Glutamatergic neuron (in vitro differentiated cells): ENCODE data around the gene ZNF746. TPM values are rescaled to one million over a fixed set of nuclear protein-coding genes. Genes with fewer than 3 reads are reported as not detected.

Experiments
- DNase-seq: peaks from one replicate; pipeline ENCODE4 v3.0.0; 2022
- H3K27ac Mint-ChIP-seq: one replicate; pipeline ENCODE4 v1.8.0; 2020; ENCODE audit warnings: mild to moderate bottlenecking, mixed read lengths, inconsistent platforms; ENCODE audit not compliant: unreplicated experiment
- H3K27me3 Mint-ChIP-seq: one replicate; pipeline ENCODE4 v1.8.0; 2020; ENCODE audit warnings: mild to moderate bottlenecking, moderate library complexity, mixed read lengths, inconsistent platforms; ENCODE audit not compliant: unreplicated experiment
- H3K36me3 Mint-ChIP-seq: one replicate; pipeline ENCODE4 v1.8.0; 2020; ENCODE audit warnings: mild to moderate bottlenecking, mixed read lengths, inconsistent platforms; ENCODE audit not compliant: unreplicated experiment
- H3K4me1 Mint-ChIP-seq: one replicate; pipeline ENCODE4 v1.8.0; 2020; ENCODE audit warnings: mild to moderate bottlenecking, low read depth, mixed read lengths, inconsistent platforms; ENCODE audit not compliant: unreplicated experiment
- H3K4me3 Mint-ChIP-seq: one replicate; pipeline ENCODE4 v1.8.0; 2020; ENCODE audit warnings: mild to moderate bottlenecking, mixed read lengths, inconsistent platforms; ENCODE audit not compliant: unreplicated experiment
- H3K9me3 Mint-ChIP-seq: one replicate; pipeline ENCODE4 v1.8.0; 2020; ENCODE audit warnings: mild to moderate bottlenecking, moderate library complexity, mixed read lengths, inconsistent platforms; ENCODE audit not compliant: unreplicated experiment
- total RNA-seq: library from RNA; stranded (reverse); fragmentation: NEBNext Ultra II Directional; extraction: Animal tissue kit (Norgen Biotek cat#: 25700); gene quantifications from one replicate; pipeline ENCODE4 v1.2.1, GENCODE V29; 2021; ENCODE audit not compliant: unreplicated experiment
- TF ChIP-seq, protein P1 (sequence below): fragments of 200-600 bp; sonication (generic); IDR thresholded peaks from one replicate; pipeline ENCODE4 v1.5.0; 2021; ENCODE audit not compliant: partially characterized antibody, unreplicated experiment

The ZNF746 gene
- total RNA-seq, 1 donor from 2014 or later = 22.8 TPM

DNA sequence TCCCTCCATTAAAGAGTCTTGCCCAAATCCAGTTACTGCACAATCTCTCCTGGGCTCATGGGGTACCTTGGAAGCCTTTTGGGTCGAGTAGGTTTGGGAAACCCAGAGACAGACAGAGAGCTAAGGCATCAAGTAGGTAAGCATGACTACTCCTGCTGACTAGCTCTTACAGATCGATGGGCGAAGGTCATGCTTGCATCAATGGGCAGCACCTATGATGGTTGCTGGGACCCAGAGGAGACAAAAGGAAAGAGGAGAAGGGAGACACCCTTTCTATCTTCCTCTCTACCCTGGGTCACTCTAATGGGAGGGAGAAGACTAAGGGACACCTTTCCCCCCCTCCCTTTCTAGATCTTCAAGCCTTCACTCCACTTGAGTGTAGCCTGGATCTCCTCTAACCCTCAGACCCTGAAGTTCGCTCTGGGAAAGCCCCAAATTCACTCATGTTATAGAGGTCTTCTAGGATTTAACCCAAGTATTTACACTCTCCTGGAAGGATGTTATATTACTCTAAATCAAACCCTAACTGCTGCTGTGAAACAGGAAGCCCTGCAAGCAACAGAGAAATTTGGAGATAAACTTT is 31.6 kb upstream of the ZNF746 start:
- Mint-ChIP-seq H3K4me1 (no peaks in the 10 kb centered on the region), H3K36me3 (peaks cover 7% of the 10 kb centered on the region), H3K27ac (no peak overlapping the region), H3K9me3 (peaks cover 3% of the 10 kb centered on the region), H3K4me3 (no peak overlapping the region), H3K27me3 (no peaks in the 10 kb centered on the region)
- DNase-seq = no peak
- TF ChIP-seq, protein P1, sequence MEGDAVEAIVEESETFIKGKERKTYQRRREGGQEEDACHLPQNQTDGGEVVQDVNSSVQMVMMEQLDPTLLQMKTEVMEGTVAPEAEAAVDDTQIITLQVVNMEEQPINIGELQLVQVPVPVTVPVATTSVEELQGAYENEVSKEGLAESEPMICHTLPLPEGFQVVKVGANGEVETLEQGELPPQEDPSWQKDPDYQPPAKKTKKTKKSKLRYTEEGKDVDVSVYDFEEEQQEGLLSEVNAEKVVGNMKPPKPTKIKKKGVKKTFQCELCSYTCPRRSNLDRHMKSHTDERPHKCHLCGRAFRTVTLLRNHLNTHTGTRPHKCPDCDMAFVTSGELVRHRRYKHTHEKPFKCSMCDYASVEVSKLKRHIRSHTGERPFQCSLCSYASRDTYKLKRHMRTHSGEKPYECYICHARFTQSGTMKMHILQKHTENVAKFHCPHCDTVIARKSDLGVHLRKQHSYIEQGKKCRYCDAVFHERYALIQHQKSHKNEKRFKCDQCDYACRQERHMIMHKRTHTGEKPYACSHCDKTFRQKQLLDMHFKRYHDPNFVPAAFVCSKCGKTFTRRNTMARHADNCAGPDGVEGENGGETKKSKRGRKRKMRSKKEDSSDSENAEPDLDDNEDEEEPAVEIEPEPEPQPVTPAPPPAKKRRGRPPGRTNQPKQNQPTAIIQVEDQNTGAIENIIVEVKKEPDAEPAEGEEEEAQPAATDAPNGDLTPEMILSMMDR = no peak

DNA sequence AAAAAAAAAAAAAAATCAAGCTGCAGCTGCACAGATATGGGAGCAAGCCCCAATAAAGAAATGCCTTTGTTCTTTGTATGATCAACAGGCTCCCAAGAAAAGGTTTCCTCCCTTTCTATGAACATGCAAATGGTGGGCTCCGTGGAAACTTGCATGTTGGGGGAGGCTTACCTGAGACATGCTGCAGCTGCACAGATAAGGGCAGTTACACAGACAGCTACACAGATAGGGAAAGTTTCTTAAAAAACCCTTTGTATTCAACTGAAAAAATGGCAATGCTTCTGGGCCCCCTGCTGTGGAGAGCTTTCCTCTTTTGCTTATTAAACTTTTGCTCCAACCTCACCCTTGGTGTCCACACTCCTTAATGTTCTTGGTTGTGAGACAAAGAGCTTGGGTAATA is 29.8 kb upstream of the ZNF746 start:
- no peak for DNase-seq
- H3K9me3 Mint-ChIP-seq = peaks cover 3% of the 10 kb centered on the region
- H3K27me3 Mint-ChIP-seq = no peaks in the 10 kb centered on the region
- no peak overlapping the region for H3K27ac Mint-ChIP-seq
- no peaks in the 10 kb centered on the region for H3K4me1 Mint-ChIP-seq
- no peak overlapping the region for H3K4me3 Mint-ChIP-seq
- TF ChIP-seq, protein P1 = no peak
- H3K36me3 Mint-ChIP-seq = peaks cover 7% of the 10 kb centered on the region

DNA sequence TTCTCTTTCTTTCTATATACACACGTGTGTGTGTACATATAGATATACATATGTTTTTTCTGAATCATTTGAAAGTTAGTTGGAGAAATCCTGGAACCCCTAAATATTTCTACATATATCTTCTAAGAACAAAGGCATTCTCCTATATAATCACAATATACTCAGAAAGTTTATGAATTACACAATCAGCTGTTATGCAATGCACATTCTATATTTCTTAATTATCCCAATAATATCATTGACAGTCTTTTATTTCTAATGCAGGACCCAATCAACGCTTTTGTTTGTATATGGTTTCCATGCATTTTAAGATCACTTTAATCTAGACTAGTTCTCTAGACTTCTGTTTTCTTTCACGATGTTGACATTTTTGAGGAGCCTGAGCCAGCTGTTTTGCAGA is 27.7 kb upstream of the ZNF746 start:
- H3K27me3 Mint-ChIP-seq = no peaks in the 10 kb centered on the region
- peaks cover 7% of the 10 kb centered on the region for H3K36me3 Mint-ChIP-seq
- no peaks in the 10 kb centered on the region for H3K4me1 Mint-ChIP-seq
- H3K4me3 Mint-ChIP-seq = no peak overlapping the region
- no peak overlapping the region for H3K27ac Mint-ChIP-seq
- DNase-seq = no peak
- TF ChIP-seq, protein P1 = no peak
- H3K9me3 Mint-ChIP-seq = peaks cover 2% of the 10 kb centered on the region

DNA sequence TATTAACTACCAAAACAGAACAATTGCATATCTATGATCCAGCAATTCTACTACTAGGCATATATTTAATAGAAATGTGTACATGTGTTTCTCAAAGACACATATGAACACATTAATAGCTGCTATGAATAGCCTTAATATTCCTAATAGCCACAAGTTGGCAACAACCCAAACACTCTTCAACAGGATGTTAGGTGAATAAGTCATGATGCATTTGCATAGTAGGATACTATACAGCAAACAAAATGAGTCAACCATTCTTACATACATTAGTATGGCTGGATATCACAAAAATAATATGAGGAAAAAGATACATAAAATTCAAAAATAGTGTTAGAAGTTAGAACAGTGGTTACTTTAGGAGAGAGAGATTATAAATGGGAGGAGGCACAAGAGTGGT is 26.8 kb upstream of the ZNF746 start:
- peaks cover 1% of the 10 kb centered on the region for H3K36me3 Mint-ChIP-seq
- no peak overlapping the region for H3K27ac Mint-ChIP-seq
- peaks cover 2% of the 10 kb centered on the region for H3K9me3 Mint-ChIP-seq
- peaks cover 2% of the 10 kb centered on the region for H3K27me3 Mint-ChIP-seq
- DNase-seq = no peak
- TF ChIP-seq, protein P1 = no peak
- H3K4me1 Mint-ChIP-seq = no peaks in the 10 kb centered on the region
- no peak overlapping the region for H3K4me3 Mint-ChIP-seq

DNA sequence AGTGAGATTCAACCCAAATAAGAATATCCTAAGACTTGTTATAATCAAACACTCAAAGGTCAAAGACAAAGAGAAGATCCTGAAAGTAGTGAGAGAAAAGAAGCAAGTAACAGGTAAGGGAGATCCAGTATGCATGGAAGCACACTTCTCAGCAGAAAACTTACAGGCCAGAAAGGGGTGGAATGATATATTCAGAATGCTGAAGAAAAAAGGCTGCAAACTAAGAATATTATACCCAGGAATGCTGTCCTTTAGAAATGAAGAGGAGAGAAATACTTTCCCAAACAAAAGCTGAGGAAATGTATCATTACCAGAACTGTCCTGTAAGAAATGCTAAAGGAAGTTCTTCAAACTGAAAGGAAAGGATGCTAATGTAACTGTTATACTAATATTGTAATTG is 12.6 kb upstream of the ZNF746 start:
- H3K4me3 Mint-ChIP-seq = no peak overlapping the region
- peaks cover 8% of the 10 kb centered on the region for H3K9me3 Mint-ChIP-seq
- no peaks in the 10 kb centered on the region for H3K4me1 Mint-ChIP-seq
- no peak overlapping the region for H3K27ac Mint-ChIP-seq
- H3K27me3 Mint-ChIP-seq = peaks cover 4% of the 10 kb centered on the region
- DNase-seq = no peak
- H3K36me3 Mint-ChIP-seq = peaks cover 11% of the 10 kb centered on the region
- TF ChIP-seq, protein P1 = no peak
